ENCODE results near the gene ZXDC.

Gene ZXDC

GRCh38 chr3:126433496-126434263, 42.0 kb downstream of the ZXDC start:
- DNase-seq, result no peak

DNA sequence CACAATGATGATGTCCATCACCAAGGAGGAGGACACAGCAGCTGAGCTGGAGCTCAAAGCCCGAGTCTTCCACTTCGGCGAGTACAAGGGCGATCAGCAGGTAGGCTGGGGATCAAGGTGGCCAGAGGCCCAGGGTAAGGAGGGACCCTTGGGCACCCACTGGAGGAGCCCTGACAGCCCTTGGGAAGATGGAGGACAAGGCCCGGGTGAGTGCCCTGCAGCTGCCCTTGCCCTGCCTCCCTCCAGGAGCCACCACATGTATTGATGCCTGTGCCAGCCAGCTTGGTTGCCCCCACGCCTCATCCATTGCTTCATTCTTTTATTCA, 42.6 kb downstream of the ZXDC start:
- DNase-seq, result no peak

DNA sequence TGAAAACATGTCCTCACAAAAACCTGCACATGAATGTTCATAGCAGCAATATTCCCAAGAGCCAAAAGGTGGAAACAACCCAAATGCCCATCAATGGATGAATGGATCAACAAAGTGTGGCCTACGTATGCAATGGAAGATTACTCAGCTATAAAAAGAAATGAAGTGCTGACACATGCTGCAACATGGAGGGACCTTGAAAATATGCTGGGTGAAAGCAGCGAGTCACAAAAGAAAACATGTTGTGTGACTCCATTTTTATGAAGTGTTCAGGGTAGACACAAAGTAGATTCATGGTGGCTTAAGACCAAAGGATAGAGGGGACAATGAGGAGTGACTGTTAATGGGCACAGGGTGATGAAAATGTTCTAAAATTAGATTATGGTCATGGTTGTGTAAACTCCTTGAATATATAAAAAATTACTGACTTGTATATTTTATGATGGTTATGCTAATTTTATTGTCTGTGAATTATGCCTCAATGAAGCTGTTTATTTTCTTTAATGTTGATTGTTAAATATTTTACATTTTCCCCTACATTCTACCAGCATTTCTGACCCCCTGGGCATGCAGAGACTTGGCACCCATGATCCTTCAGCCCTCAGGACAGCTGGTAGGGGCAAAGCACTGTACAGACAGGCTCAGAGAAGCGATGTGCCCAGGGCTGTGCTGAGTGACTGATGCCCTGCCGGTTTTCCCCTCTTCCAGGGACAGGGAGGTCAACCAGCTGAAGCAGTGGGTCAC, 43.2 kb downstream of the ZXDC start:
- no peak for DNase-seq

DNA sequence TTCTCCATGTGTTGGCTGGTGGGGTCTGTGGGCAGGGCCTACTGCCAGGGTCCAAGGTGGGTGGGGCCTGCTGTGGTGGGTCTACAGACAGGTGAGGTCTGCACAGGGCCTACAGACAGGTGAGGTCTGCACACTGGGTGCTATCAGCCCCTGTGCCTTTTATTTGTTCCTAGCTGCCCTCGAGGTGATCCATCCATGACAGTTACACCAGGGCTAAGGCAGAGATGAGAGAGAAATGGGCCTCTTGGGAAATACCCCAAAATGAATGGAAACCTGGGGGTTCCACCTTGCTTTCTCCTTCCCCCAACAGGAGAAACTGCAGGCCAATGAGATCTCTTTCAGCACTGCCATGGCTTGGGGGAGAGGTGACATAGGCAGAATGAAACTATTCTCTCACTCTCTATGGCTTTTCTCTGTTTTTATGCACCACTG, 44.6 kb downstream of the ZXDC start:
- no peak for DNase-seq

DNA sequence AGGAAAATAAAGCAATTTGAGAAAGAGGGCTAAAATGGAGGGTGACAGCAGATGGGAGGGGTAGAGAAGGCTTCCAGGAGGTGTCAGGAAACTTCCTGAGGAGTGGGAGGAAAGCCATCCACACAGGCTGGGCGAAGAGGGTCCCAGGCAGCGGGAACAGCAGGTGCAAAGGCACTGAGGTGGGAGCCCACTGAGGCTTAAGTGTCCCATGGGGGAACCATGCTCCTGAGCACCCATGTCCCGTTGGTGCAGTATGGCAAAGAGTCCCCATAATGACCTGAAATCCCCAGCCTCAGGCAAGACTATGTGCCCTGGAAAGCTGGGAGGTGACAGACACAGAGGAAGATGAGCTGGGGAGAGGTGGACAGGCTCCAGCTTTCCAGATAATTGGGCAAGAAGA, 50.9 kb downstream of the ZXDC start:
- DNase-seq, result no peak

DNA sequence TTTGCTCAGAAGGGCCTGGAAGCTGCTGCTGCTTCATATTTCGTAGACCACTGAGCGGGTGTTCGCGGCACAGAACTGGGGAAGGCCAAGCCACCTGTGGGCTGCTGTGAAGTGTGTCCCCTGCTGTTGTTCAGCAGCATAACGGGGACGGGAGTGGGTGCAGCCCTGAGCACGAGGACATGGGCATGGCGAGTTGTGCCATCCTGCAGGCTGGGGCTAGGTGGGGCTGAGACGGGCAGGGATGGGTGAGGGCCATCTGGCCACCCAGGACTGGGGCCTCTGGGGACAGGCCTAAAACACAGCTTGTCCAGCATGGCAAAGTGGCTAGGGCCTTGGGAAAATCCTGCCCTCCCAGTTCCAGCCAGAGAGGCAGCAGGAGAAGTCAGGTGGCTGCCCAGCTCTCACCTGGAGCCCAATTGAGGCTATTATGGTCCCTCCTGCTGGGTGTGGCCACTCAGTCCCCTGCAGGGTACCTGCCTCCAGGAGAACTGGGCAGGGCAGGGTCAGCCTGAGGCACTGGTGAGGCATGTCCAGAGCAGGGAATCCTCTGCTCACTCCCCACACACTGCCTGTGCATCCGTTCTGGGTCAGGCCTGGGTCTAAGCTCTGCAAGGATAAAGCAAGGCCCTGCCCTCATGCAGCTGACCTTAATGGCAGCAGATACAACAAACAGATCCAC, 51.5 kb downstream of the ZXDC start:
- no peak for DNase-seq

DNA sequence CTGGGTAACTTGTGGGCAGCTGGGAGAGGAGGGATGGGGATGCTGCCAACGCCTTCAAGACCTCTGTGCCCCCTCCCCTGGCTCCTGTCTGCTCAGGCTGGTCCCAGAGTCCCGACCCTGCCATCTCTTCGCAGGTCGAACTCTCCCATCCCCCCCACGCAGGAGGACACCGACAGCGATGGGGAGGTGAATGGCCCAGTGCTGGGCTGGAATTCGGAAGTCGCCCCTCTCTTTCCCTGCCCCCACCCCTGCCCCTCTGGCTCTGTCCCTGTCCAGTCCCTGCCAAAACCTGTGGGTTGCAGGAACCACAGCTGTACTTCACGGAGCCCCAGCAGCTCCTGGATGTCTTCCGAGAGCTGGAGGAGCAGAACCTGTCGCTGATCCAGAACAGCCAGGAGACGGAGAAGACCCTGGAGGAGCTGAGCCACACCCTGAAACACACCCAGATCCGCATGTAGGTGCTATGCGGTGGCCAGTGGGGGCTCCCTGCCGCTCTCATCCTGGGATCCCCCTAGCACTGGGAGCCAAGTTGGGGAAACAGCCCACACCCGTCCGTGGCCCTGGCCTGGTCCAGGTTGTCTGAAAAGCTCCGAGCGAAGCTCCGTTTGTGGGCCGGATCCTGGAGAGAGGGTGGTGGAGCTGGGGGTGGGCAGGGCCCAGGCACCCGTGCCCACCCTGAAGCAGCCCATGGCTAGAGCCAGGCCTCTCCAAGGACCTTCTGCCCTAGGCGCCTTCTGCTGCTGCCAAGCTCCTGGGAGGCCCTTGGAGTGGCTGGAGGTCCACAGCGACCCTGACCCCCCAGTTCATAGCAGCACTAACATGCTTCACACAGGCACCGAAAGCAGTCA, 52.3 kb downstream of the ZXDC start:
- DNase-seq, result no peak

GRCh38 chr3:126422571-126423091, 53.1 kb downstream of the ZXDC start:
- no peak for DNase-seq

- DNase-seq, result no peak
These were observed 53.6 kb downstream of the ZXDC start for GRCh38 chr3:126422121-126422520.

DNA sequence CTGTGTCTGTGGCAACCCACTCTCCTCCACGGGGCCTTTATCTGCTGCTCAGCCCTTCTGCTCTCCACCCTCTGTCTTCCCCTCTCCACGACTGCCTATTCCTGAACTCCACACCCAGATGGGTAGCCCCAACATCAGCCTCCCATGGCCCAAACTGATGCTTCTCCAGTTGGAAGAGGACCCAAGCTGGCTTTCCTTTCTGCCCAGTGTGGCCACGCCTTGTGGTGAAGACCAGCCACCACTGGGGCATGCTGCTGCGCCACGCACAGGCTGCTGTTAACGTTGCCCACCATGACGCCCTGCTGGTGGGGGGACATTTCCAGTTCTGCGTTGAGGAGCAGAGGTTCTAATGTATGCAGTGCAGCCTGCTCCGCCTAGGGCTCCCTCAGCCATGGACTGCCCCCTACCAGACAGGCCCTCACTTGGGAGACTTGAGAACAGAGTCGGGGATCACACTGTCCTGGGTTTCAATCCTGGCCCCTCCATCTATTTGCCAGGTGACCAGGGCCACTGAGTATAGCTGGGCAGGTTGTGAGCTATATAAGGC, 54.0 kb downstream of the ZXDC start:
- no peak for DNase-seq

GRCh38 chr3:126419886-126420786, 55.6 kb downstream of the ZXDC start:
- DNase-seq, result no peak

- DNase-seq, result no peak
These were observed 56.5 kb downstream of the ZXDC start for GRCh38 chr3:126419151-126419703.

- DNase-seq, result no peak
These were observed 57.0 kb downstream of the ZXDC start for GRCh38 chr3:126418661-126419131.

DNA sequence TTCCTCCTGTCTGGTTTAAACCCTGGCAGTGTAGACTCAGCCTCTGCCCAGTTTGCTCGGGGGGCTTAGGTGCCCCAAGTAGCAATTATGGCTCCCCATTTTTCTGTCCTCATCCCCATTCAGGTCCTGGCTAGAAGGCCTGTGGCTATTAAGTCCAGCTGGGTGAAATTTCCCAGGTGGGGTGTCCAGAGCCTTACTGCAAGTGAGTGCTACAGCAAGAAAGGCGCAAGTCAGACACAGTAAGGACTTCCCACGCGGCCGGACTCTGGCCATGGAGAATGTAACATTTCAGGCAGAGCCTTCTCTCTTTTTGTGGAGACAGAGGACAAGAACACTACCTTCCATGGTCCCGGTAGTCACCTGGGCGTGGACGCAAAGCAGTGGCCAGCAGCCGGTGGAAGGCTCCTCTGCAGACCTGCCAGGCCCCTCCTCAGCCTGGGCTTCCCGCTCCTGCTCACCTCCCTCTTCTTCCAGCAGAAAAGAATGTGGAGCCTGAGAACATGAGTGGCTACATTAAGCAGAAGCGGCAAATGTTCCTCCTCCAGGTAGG, 57.6 kb downstream of the ZXDC start:
- DNase-seq, result no peak

DNA sequence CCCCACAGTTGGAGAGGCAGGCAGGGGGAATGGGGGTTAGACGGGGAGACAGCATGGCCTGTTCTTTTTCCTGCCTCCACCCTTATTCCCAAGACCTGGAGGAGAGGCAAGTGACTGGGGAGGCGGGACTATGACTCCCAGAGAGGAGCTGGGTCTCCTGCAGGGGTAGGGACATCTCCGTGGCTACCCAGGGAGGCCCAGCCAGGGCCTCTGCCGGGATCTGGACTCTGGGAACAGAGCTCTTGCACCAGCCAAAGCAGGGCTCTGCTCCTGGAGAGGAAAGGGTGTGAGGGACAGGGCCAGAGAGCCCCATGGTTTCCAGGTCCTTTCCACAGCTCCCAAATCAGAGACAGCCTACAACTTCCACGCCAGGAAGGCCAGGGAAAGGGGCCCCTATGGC, 58.2 kb downstream of the ZXDC start:
- DNase-seq, result no peak

DNA sequence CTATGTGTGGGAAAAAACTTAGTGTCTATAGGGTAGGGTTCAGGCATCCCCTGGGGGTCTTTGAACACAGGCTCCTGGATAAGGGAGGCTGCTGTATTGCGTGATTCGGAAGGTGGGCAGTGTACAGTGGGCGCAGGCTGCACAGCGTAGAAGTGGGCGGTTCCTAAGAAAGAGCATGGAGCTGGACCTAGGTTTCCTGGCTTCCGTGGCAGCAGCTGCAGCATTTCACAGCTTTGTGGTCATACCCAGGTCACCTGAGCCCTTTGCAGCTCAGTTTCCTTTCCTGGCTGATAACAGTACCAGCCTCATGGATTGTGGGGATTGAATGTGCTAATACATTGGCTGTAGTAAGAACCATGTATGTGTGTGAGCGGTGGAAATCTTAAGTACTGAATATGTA, 58.7 kb downstream of the ZXDC start:
- DNase-seq, result no peak

- no peak for DNase-seq
These were observed 59.8 kb downstream of the ZXDC start for GRCh38 chr3:126415661-126416591.

DNA sequence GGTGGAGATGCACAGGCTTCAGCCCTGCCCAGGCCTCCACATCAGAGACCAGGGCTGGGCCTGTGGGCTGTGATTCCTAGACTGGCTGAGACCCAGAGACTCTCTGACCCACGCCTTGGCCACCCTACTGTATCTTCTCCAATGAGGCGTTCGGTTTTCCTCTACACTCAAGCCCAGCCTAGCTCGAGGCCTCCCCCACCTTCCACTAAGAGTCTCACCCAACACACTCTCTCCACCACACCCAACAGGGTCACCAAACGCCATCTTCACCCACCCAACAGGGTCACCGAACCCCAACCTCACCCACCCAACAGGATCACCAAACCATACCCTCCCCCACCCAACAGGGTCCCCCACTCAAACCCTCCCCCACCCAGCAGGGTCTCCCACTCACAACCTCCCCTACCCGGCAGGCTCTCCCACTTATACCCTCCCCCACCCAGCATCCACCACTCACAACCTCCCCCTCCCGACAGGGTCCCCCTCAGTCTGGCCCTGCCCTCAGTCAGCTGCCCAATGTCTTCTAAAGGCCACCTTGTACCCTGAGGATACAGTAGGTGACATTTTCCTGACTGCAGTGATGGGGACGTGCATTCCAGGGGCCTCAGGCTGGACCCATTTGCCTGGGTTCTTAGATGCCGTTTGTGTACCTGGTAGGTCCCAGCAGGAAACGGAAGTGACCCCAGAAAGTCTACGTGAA, 60.6 kb downstream of the ZXDC start:
- DNase-seq, result no peak

DNA sequence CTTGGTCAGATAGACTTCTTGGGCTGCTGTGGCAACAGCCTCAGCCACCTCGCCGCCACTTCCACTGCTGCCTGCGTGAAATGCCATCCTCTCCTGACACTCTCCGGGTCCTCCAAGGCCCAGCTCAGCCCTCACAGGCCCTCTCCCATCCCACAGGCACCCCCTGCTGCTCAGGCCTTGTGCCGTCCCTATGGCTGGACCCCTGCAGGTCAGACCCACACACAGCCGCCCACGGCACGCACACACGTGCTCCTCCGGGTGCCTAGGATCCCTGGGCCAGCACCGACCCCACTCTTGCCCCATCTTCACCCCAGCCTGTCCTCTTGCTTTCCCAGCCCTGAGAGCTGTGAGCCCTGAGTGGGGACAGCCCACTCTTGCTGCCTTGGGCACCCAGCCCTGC, 61.3 kb downstream of the ZXDC start:
- DNase-seq, result no peak
